AG08396 (cell line): ENCODE measurements around the gene WTAP.
"Not testable (repeated sequence)": the region's sequence is repeated elsewhere in the genome, so short reads cannot be mapped to it uniquely, and the experiment has no call there.

ENCODE experiments used
- DNase-seq: peaks from one replicate; pipeline ENCODE4 v3.0.0; 2012; ENCODE audit warnings: low spot score, mixed read lengths

The WTAP gene

DNA sequence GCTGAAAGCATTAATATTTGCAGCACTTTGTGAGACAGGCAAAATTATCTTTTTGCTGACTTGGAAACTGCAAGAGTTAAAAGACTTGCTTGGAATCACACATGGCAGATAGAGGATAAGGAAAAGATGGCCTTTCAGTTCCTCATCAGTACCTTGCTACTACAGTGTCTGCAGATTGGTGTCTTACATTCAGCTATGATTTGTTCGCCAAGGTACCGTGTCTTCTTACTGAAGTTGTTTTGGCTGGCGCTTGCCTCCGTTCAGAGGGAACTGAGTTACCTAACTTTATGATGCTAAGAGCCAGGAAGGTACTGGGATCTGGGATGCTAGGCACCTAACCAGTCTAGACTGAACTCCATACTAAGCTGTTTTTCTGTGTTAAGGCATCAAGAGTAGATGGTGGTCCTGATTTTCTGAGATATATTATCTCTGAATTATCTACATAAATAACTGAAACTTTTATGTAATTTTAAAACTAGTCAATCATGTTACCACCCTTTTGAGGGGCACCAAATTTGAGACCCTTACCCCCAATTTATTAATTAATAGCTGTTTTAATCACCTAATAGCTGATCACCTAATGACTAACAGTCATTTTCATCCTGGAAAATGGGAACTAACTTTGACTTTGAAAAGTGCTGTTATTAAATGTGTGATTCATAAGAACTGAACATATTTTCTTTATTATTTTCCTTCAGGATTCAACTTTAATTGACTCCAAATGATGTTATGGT lies 2.5 kb downstream of the WTAP start:
- no peak for DNase-seq

- DNase-seq = no peak
These were observed 3.0 kb downstream of the WTAP start for GRCh38 chr6:159730332-159730676.

- not testable (repeated sequence) for DNase-seq
These were observed 5.2 kb downstream of the WTAP start for GRCh38 chr6:159732550-159732949.

GRCh38 chr6:159733395-159733794 lies 6.1 kb downstream of the WTAP start:
- DNase-seq = not testable (repeated sequence)

GRCh38 chr6:159736908-159737307 lies 9.6 kb downstream of the WTAP start:
- no peak for DNase-seq

- DNase-seq = no peak
These were observed 12.0 kb downstream of the WTAP start for GRCh38 chr6:159739341-159739740.

GRCh38 chr6:159742165-159742564 lies 14.9 kb downstream of the WTAP start:
- no peak for DNase-seq

DNA sequence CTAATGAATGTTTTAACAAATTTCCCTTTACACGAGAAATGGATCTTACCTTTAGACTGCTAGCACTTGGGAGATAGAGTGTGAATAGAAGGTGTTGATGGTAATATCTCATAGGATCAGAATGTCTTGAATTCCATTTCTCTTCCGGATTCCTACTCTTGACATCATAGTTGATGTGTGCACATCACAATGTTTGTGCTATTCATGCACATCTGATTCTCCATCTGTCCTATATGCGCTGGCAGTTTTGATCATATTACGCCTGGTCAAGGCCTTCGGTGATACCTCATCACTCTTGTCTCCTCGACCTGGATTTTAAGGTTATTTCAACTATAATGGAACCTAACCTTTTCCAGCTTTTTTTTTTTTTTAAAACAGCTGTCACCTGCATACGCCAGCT lies 17.8 kb downstream of the WTAP start:
- no peak for DNase-seq

DNA sequence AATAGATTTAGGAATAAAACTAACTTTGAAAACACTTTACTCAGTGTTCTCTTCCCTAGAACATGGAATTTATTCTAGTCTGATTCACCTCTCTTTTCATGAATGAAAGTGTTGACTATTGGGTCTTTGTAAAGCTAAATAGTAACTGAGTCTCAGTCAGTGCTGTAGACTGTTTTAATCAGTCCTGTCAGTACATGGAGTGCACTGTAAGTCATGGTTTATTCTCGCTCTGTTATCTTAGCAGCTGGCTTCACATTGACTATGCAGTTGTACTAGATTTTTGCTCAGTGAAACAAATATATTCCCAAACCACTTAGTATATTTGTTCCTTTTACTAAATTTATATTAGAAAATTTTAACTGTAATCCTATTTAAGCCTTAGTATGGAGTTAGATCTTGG lies 19.5 kb downstream of the WTAP start:
- DNase-seq = no peak

- not testable (repeated sequence) for DNase-seq
These were observed 20.8 kb downstream of the WTAP start for GRCh38 chr6:159748127-159748526.

DNA sequence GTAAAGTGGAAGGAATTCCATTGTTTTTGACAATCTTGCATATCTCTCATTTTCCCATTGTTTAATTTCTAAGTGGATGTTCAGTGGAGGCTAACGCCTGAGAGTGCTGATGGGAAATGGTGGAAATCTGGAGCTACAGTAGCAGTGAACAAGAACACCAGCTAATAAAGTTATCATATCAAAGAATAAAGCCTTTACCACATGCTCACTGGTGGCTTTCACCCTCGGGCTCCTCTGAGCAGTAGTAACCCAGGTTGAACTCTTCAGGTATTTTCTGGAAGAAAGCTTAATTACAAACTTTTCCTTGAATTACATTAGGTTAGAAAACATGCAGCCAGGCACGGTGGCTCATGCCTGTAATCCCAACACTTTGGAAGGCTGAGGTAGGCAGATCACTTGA lies 24.1 kb downstream of the WTAP start:
- DNase-seq = no peak

- no peak for DNase-seq
These were observed 26.0 kb downstream of the WTAP start for GRCh38 chr6:159753081-159753872.

DNA sequence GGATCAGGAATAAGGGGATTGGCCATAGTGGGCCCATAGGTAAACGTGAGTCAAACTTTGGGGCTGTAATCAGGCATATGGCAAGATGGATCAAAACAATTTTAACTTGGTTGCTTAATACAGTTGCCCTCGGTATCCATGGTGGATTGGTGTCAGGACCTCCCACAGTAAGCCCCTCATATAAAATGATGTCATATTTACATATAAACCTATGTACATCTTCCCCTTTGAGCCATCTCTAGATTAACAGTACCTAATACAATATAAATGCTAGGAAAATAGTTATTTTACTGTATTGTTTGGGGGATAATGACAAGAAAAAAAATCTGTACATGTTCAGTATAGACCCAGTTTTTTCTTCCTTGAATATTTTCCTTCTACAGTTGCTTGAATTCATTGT lies 27.1 kb downstream of the WTAP start:
- no peak for DNase-seq

- DNase-seq = no peak
These were observed 27.9 kb downstream of the WTAP start for GRCh38 chr6:159754959-159755914.

DNA sequence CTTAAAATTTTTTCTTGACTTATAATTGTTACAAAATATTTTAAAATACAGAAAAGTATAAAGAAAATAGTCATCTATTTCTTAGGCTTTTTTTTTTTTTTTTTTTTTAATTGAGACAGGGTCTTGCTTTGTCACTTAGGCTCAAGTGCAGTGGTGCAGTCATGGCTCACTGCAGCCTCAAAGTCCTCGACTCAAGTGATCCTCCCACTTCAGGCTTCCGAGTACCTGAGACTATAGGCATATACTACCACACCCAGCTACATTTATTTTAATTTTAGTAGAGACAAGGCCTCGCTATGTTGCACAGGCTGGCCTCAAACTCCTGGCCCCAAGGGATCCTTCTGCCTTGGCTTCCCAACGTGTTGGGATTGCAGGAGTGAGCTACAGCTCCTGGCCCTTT lies 29.2 kb downstream of the WTAP start:
- DNase-seq = no peak

- DNase-seq = peak; percentile 39
These were observed 31.0 kb downstream of the WTAP start for GRCh38 chr6:159758031-159759001.

DNA sequence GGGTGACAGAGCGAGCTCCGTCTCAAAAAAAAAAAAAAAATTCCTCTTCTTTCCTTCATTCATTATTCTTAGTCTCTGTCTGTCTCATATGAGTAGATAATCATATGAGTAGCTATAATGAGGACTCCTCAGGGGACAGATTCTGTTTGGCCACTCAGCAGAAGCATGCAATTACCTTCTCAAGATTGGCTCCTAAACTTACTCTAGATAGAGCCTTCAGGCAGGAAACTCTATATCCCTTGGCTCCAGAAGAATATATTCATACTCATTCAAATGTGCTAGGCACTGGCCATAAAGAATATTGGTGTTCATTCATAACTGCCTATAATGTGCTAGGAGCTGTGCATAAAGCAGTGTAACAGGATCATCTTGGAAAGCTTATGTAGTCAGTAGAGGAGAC lies 32.3 kb downstream of the WTAP start:
- no peak for DNase-seq

- DNase-seq = peak; percentile 55
These were observed 33.3 kb downstream of the WTAP start for GRCh38 chr6:159760602-159761057.

- no peak for DNase-seq
These were observed 34.0 kb downstream of the WTAP start for GRCh38 chr6:159761129-159761872.
